Measurements from ENCODE around the gene ZC3H13.

GRCh38 chr13:45932172-45932571 is 120.4 kb downstream of the ZC3H13 start:
- no peak for TF ChIP-seq EP300 (IDR thresholded peaks at IDR 0.05)
- no peak for TF ChIP-seq POLR2A (IDR thresholded peaks at IDR 0.05)

All from upper lobe of left lung (tissue), 4 donors.